ENCODE results near the gene SRF.

SRF gene

GRCh38 chr6:43184268-43184985 lies 13.4 kb downstream of the SRF start:
- DNase-seq = no peak

- DNase-seq = no peak
These were observed 14.4 kb downstream of the SRF start for GRCh38 chr6:43185391-43185985.

GRCh38 chr6:43186019-43186418 lies 14.9 kb downstream of the SRF start:
- DNase-seq = no peak

GRCh38 chr6:43186706-43187105 lies 15.6 kb downstream of the SRF start:
- DNase-seq = no peak

GRCh38 chr6:43187821-43188220 lies 16.8 kb downstream of the SRF start:
- DNase-seq = no peak

GRCh38 chr6:43188426-43188825 lies 17.4 kb downstream of the SRF start:
- no peak for DNase-seq

GRCh38 chr6:43189776-43190304 lies 18.8 kb downstream of the SRF start:
- DNase-seq = no peak

GRCh38 chr6:43192911-43193310 lies 21.8 kb downstream of the SRF start:
- DNase-seq = no peak

GRCh38 chr6:43193929-43194328 lies 22.9 kb downstream of the SRF start:
- no peak for DNase-seq

GRCh38 chr6:43196337-43196736 lies 25.3 kb downstream of the SRF start:
- no peak for DNase-seq

GRCh38 chr6:43199912-43200311 lies 28.8 kb downstream of the SRF start:
- no peak for DNase-seq

GRCh38 chr6:43200541-43200940 lies 29.5 kb downstream of the SRF start:
- DNase-seq = no peak

- DNase-seq = no peak
These were observed 31.4 kb downstream of the SRF start for GRCh38 chr6:43202451-43202850.

- DNase-seq = no peak
These were observed 32.1 kb downstream of the SRF start for GRCh38 chr6:43203029-43203717.

- DNase-seq = no peak
These were observed 32.6 kb downstream of the SRF start for GRCh38 chr6:43203718-43204095.

GRCh38 chr6:43204271-43205105 lies 33.4 kb downstream of the SRF start:
- no peak for DNase-seq

GRCh38 chr6:43205849-43206248 lies 34.8 kb downstream of the SRF start:
- DNase-seq = no peak

GRCh38 chr6:43207286-43207685 lies 36.2 kb downstream of the SRF start:
- no peak for DNase-seq

- DNase-seq = no peak
These were observed 40.9 kb downstream of the SRF start for GRCh38 chr6:43211955-43212354.

- DNase-seq = no peak
These were observed 42.4 kb downstream of the SRF start for GRCh38 chr6:43213431-43213830.

GRCh38 chr6:43215066-43215465 lies 44.0 kb downstream of the SRF start:
- no peak for DNase-seq

- DNase-seq = no peak
These were observed 45.1 kb downstream of the SRF start for GRCh38 chr6:43216200-43216599.

- DNase-seq = no peak
These were observed 46.3 kb downstream of the SRF start for GRCh38 chr6:43217351-43217750.

Data from NCI-H187 treated with DMSO at 0.1 percent for 48 hours (cell line).